ENCODE measurements around the gene VCPKMT.

GRCh38 chr14:50063876-50064420 lies 52.4 kb downstream of the VCPKMT start:
- TF ChIP-seq CTCF (IDR thresholded peaks at IDR 0.05; ENCODE audit: low read depth, low read length, poor library complexity, severe bottlenecking), result no peak
- TF ChIP-seq EZH2phosphoT487 (IDR thresholded peaks at IDR 0.05; ENCODE audit: borderline replicate concordance, low read length), result no peak

All from DOHH2 (cell line).